Measurements from ENCODE around the gene LDHAL6B.

- no peak for TF ChIP-seq CTCF (IDR thresholded peaks at IDR 0.05; ENCODE audit: insufficient read depth, low read depth, low read length)
- TF ChIP-seq EZH2 (IDR thresholded peaks at IDR 0.05; ENCODE audit: insufficient read depth, low read length), result no peak
Observed at GRCh38 chr15:59222906-59223550, 16.4 kb downstream of the LDHAL6B start.
